ENCODE data around the gene GALE. TPM values are rescaled to one million over a fixed set of nuclear protein-coding genes. Genes with fewer than 3 reads are reported as not detected.

The GALE gene
- polyA plus RNA-seq, 1 experiment: 19.2 TPM

DNA sequence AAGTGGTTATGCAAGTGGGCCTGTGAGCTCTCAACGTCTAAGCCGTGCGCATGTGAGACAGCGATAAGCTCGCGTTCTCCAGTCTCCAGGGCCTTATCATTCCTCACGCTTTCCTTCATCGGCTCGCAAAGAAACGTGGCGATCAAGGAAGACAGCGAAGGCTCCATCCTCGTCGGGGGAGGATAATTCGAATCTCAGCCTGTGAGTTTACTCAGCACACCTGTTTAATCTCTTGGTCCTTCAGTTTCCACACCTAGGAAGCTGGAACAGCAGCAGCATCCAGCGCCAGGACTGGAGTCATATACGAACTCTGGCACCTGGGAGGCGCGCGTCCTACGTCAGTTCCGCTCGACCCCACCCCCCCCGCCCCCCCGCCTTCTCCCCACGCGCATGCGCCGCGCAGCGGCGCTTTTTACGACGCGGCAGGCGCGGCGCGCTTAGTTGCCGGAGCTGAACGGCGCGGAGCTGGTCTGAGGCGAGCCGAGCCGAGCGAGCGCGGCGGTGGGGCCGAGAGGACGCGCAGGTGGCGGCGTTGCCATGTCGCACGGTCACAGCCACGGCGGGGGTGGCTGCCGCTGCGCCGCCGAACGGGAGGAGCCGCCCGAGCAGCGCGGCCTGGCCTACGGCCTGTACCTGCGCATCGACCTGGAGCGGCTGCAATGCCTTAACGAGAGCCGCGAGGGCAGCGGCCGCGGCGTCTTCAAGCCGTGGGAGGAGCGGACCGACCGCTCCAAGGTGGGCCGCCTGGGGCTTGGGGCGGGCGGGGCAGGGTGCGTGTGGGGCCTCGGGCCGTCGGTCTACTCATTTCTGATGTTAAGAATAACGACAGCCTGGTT, 22.4 kb downstream of the GALE start, which contains the start of gene PITHD1:
Gene PITHD1, plus strand, starts transcription at position 440 of the 836 bp plus-strand sequence. Its CDS starts 98 bp downstream, at position 538.
- peak; percentile 46 for DNase-seq (ENCODE audit: low read depth, low spot score)
- peak within 1 kb of the TSS; percentile 89 for H3K27ac ChIP-seq (ENCODE audit: low read depth, low read length)
- no peaks in the 10 kb centered on the region for H3K9me3 ChIP-seq (ENCODE audit: control insufficient read depth, insufficient read depth, low read length)
- H3K27me3 ChIP-seq (ENCODE audit: control insufficient read depth, insufficient read depth, low read length): no peaks in the 10 kb centered on the region
- TF ChIP-seq, protein P1, sequence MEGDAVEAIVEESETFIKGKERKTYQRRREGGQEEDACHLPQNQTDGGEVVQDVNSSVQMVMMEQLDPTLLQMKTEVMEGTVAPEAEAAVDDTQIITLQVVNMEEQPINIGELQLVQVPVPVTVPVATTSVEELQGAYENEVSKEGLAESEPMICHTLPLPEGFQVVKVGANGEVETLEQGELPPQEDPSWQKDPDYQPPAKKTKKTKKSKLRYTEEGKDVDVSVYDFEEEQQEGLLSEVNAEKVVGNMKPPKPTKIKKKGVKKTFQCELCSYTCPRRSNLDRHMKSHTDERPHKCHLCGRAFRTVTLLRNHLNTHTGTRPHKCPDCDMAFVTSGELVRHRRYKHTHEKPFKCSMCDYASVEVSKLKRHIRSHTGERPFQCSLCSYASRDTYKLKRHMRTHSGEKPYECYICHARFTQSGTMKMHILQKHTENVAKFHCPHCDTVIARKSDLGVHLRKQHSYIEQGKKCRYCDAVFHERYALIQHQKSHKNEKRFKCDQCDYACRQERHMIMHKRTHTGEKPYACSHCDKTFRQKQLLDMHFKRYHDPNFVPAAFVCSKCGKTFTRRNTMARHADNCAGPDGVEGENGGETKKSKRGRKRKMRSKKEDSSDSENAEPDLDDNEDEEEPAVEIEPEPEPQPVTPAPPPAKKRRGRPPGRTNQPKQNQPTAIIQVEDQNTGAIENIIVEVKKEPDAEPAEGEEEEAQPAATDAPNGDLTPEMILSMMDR (IDR thresholded peaks at IDR 0.05; ENCODE audit: low read depth, low read length): no peak
- POLR2A ChIA-PET: interaction anchor here (0.6 to 1.4 kb wide), 6 partner anchors 10 to 442 kb away, joined by 3 to 8 read pairs (median 5); partner anchors contain the start of genes LYPLA2 and RPL11
- peak within 1 kb of the TSS; percentile 85 for H3K4me3 ChIP-seq (ENCODE audit: low read depth, low read length)
- CTCF ChIA-PET: interaction anchor here (0.9 to 1.4 kb wide), 2 partner anchors 91 to 139 kb away, joined by 3 read pairs; no protein-coding TSS in a partner anchor

DNA sequence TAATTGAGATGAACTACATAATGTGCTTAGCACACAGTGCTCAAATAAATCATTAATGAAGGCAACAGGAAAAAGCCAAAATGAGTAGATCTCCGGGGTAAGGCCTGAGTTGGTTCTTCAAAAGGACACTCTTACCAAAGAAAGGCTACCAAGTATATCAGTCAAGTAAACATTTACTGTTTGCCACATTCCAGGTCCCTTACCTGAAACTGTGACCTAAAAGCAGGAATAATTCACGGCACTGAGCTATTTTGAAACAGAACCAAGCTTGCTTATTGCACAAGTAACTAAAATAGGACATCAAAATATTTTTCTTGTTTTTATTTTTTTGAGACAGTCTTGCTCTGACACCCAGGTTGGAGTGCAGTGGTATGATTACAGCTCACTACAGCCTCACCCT, 24.3 kb downstream of the GALE start:
- TF ChIP-seq, protein P1 (IDR thresholded peaks at IDR 0.05; ENCODE audit: low read depth, low read length): no peak
- no peak overlapping the region for H3K4me3 ChIP-seq (ENCODE audit: low read depth, low read length)
- H3K27me3 ChIP-seq (ENCODE audit: control insufficient read depth, insufficient read depth, low read length): no peaks in the 10 kb centered on the region
- no peaks in the 10 kb centered on the region for H3K9me3 ChIP-seq (ENCODE audit: control insufficient read depth, insufficient read depth, low read length)
- ChIA-PET POLR2A (no interaction called here), CTCF (interaction anchor here (1.2 kb wide), 1 partner anchor 140 kb away, joined by 3 read pairs; no protein-coding TSS in a partner anchor)
- no peak for DNase-seq (ENCODE audit: low read depth, low spot score)
- no peak overlapping the region for H3K27ac ChIP-seq (ENCODE audit: low read depth, low read length)

DNA sequence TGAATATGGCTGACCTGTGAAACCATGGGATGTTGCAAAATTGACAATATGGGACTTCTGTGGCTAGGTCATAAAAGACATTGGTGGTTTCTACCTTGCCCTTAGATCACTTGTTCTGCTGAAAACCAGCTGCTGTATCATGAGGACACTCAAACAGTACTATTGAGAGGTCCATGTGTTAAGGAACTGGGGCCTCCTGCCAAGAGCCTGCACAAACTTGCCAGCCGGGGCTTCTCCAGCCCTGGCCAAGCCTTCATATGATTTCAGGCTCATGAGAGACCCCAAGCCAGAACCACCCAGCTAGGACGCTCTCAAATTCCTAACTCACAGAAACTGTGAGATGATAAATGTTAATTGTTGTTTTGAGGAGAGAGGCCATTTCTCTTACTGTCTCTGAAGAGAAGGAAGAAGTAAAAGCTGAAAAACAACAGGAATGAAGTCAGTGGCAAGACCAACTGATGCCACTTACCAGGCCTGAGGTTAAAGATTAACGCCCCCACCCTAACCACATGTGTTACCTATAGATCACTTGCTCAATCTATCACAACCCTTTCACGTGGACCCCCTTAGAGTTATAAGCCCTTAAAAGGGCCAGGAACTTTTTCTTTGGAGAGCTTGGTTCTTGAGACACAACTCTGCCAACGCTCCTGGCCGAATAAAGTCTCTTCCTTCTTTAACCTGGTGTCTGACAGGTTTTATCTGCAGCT, 26.2 kb downstream of the GALE start:
- no peaks in the 10 kb centered on the region for H3K27me3 ChIP-seq (ENCODE audit: control insufficient read depth, insufficient read depth, low read length)
- DNase-seq (ENCODE audit: low read depth, low spot score): no peak
- no peak overlapping the region for H3K27ac ChIP-seq (ENCODE audit: low read depth, low read length)
- ChIA-PET POLR2A (no interaction called here), CTCF (interaction anchor here (1.0 kb wide), 1 partner anchor 142 kb away, joined by 5 read pairs; no protein-coding TSS in a partner anchor)
- H3K9me3 ChIP-seq (ENCODE audit: control insufficient read depth, insufficient read depth, low read length): no peaks in the 10 kb centered on the region
- TF ChIP-seq, protein P1 (IDR thresholded peaks at IDR 0.05; ENCODE audit: low read depth, low read length): no peak
- no peak overlapping the region for H3K4me3 ChIP-seq (ENCODE audit: low read depth, low read length)

DNA sequence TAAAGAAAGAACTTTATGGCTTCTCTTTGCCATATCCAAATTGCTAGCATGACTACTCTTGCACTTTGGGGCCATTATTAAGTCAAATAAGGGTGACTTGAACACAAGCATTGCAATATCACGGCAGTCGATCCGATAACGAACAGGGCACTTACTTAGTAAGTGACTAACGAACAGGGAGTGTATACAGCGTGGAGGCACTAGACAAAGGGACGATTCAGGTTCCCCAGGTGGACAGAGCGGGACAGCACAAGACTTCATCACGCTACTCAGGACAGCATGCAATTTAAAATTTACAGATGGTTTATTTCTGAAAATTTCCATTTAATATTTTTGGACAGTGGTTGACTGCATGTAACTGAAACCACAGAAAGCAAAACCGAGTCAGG, 27.7 kb downstream of the GALE start:
- no peak overlapping the region for H3K4me3 ChIP-seq (ENCODE audit: low read depth, low read length)
- no peaks in the 10 kb centered on the region for H3K27me3 ChIP-seq (ENCODE audit: control insufficient read depth, insufficient read depth, low read length)
- no peak overlapping the region for H3K27ac ChIP-seq (ENCODE audit: low read depth, low read length)
- TF ChIP-seq, protein P1 (IDR thresholded peaks at IDR 0.05; ENCODE audit: low read depth, low read length): no peak
- POLR2A ChIA-PET: no interaction called here
- CTCF ChIA-PET: interaction anchor here (1.0 kb wide), 1 partner anchor 11 kb away, joined by 3 read pairs; no protein-coding TSS in a partner anchor
- no peaks in the 10 kb centered on the region for H3K9me3 ChIP-seq (ENCODE audit: control insufficient read depth, insufficient read depth, low read length)
- no peak for DNase-seq (ENCODE audit: low read depth, low spot score)

All from AG04450 (cell line).